K562 (cell line): ENCODE results near the gene UGP2. TPM values are rescaled to one million over a fixed set of nuclear protein-coding genes. Genes with fewer than 3 reads are reported as not detected.

Experiments
- ATAC-seq: fragments of 200-7000 bp; cut with Tn5 transposase; 3 replicates; pipeline ENCODE4 v1.9.1; 2020; ENCODE audit warnings: moderate library complexity
- BruUV-seq: library from RNA; stranded (reverse); fragments of 400-500 nt; replicated peaks from 2 replicates; lab custom pipeline; 2021; lab: Mats Ljungman, UMichigan
- CTCF ChIA-PET: fragments of 300-600 bp; formaldehyde crosslinking; extraction: SDS; loops from one replicate; lab custom pipeline; 2021; ENCODE audit warnings: low intra/inter-chr PET ratio; lab: Yijun Ruan, JAX
- POLR2A ChIA-PET: fragments of 300-600, 350-650 bp; sonication (Branson Sonifier 250); formaldehyde crosslinking; extraction: SDS; loops from one replicate; lab custom pipeline; 2021; ENCODE audit warnings: antibody characterized with exemption, inconsistent platforms; lab: Yijun Ruan, JAX
- DNase-seq, 4 experiments: peaks; one replicate each; pipeline versions ENCODE4 v3.0.0 to v3.0.0-alpha.2; 2011 to 2018; ENCODE audit warnings: low spot score in 3 of 4, mixed read lengths in 3 of 4; ENCODE audit errors: extremely low read depth in 1 of 4
- FAIRE-seq: peaks from 2 replicates; lab custom pipeline; 2011; peaks lifted over from hg19 to GRCh38; lab: Jason Lieb, UNC
- H2AFZ ChIP-seq: 2 replicates; pipeline ENCODE4 v1.6.0; 2011; ENCODE audit warnings: low read depth, low read length, control low read depth, inconsistent platforms
- H3K27ac ChIP-seq: fragments of 200-600 bp; 3 replicates; pipeline ENCODE4 v1.8.0; 2011; ENCODE audit warnings: low read depth, mild to moderate bottlenecking, control low read depth, inconsistent platforms, low read length, moderate library complexity, mixed read lengths; ENCODE audit errors: extremely low read depth
- H3K27me3 ChIP-seq, 2 experiments: fragments of 300-600 bp in 1 of 2; 2 replicates in 1 of 2; 3 replicates in 1 of 2; pipeline versions ENCODE4 v1.6.0 to v1.8.0; 2011; ENCODE audit warnings: inconsistent platforms in 2 of 2, low read length in 2 of 2, mild to moderate bottlenecking in 1 of 2, mixed read lengths in 1 of 2, moderate library complexity in 1 of 2; ENCODE audit not compliant: control insufficient read depth in 2 of 2, insufficient read depth in 2 of 2
- H3K36me3 ChIP-seq: fragments of 300-600 bp; 3 replicates; pipeline ENCODE4 v1.8.0; 2011; ENCODE audit warnings: mild to moderate bottlenecking, low read length, inconsistent platforms; ENCODE audit not compliant: control insufficient read depth, insufficient read depth
- H3K4me1 ChIP-seq, 2 experiments: fragments of 200-600 bp in 1 of 2; replicated peaks in 1 of 2; 2 replicates in 1 of 2; 3 replicates in 1 of 2; pipeline versions ENCODE4 v1.5.1 to v1.8.0; 2011; ENCODE audit warnings: inconsistent platforms in 2 of 2, low read length in 2 of 2, mild to moderate bottlenecking in 1 of 2, mixed read lengths in 1 of 2, moderate library complexity in 1 of 2; ENCODE audit not compliant: control insufficient read depth in 2 of 2, insufficient read depth in 2 of 2
- H3K4me2 ChIP-seq: 2 replicates; pipeline ENCODE4 v1.6.1; 2011; ENCODE audit warnings: low read length, control low read depth, inconsistent platforms, mixed read lengths; ENCODE audit not compliant: insufficient read depth
- H3K4me3 ChIP-seq: fragments of 200-600 bp; sonication (generic), shearing (Covaris generic); 2 replicates; pipeline ENCODE4 v1.5.1; 2016; ENCODE audit warnings: control low read depth, inconsistent platforms
- H3K79me2 ChIP-seq: fragments of 200-600 bp; 3 replicates; pipeline ENCODE4 v1.8.0; 2011; ENCODE audit warnings: low read length, inconsistent platforms; ENCODE audit not compliant: control insufficient read depth, insufficient read depth
- H3K9ac ChIP-seq, 2 experiments: 2 replicates each; pipeline versions ENCODE4 v1.6.0 to v1.6.1; 2011; ENCODE audit warnings: low read depth in 2 of 2, low read length in 2 of 2, control low read depth in 1 of 2, inconsistent platforms in 1 of 2, mild to moderate bottlenecking in 1 of 2, mixed read lengths in 1 of 2; ENCODE audit not compliant: insufficient read depth in 1 of 2
- H3K9me1 ChIP-seq: one replicate; pipeline ENCODE4 v1.6.0; 2011; ENCODE audit warnings: inconsistent platforms, mild to moderate bottlenecking, low read length, moderate library complexity; ENCODE audit not compliant: control insufficient read depth, insufficient read depth
- H3K9me3 ChIP-seq: replicated peaks from 2 replicates; pipeline ENCODE4 v1.5.1; 2011; ENCODE audit warnings: low read depth, low read length, inconsistent platforms; ENCODE audit not compliant: control insufficient read depth, insufficient read depth
- H4K20me1 ChIP-seq: replicated peaks from 2 replicates; pipeline ENCODE4 v1.6.1; 2011; ENCODE audit warnings: low read length, inconsistent platforms, mixed read lengths; ENCODE audit not compliant: control insufficient read depth, insufficient read depth
- BRD4 ChIP-seq: fragments of 200-600 bp; sonication (generic); IDR thresholded peaks from 2 replicates; pipeline ENCODE4 v1.6.1; 2017; ENCODE audit warnings: inconsistent platforms
- HNRNPUL1 ChIP-seq: fragments of 200-400 bp; formaldehyde crosslinking; IDR thresholded peaks from 2 replicates; pipeline ENCODE4 v1.6.1; 2017; ENCODE audit warnings: low read length
- JUND ChIP-seq, 2 experiments: IDR thresholded peaks; 2 replicates in 1 of 2; 3 replicates in 1 of 2; pipeline ENCODE4 v1.6.1; 2011; ENCODE audit warnings: borderline replicate concordance in 2 of 2, low read depth in 2 of 2, low read length in 2 of 2, improper control_type of control experiment in 1 of 2, missing biosample characterization in 1 of 2, missing genetic modification characterization in 1 of 2, missing genetic modification reagents in 1 of 2
- RBM22 ChIP-seq: fragments of 200-400 bp; formaldehyde crosslinking; IDR thresholded peaks from 2 replicates; pipeline ENCODE4 v1.6.1; 2018; ENCODE audit warnings: low read length, low read depth; ENCODE audit not compliant: poor library complexity, severe bottlenecking
- WGBS: fragments of 100-300 bp; shearing (Covaris generic); methylation state at CpG from one replicate; pipeline ENCODE4 v1.1.6; 2016; ENCODE audit warnings: low coverage, mixed read lengths; ENCODE audit not compliant: insufficient coverage; ENCODE audit errors: missing lambda C conversion rate; 5-methylcytosine and 5-hydroxymethylcytosine counted together
- in situ Hi-C: fragments of 300-500 bp; cut with MboI; formaldehyde crosslinking; loops from 4 replicates; pipeline ENCODE4 v1.15.0; 2018; ENCODE audit warnings: inconsistent platforms, mixed read lengths
- intact Hi-C: fragments of 100-400 bp; cut with micrococcal nuclease; formaldehyde crosslinking; loops from 2 replicates; pipeline ENCODE4 v1.14.2; 2022
- polyA plus RNA-seq, 8 experiments: library from polyadenylated mRNA; depleted of rRNA in 4 of 8; stranded (reverse) in 5 of 8; unstranded in 3 of 8; fragments of >200 nt; fragmentation: Nextera tagmentation in 2 of 8; fragmentation: Illumina TruSeq in 1 of 8; extraction: Ambion mirVana in 2 of 8; extraction: Trizol in 1 of 8; gene quantifications; 2 replicates each; pipeline versions ENCODE4 v1.2.1 to v1.2.3, GENCODE V29; 2011 to 2014; ENCODE audit warnings: inconsistent platforms in 1 of 8, missing spikeins in 1 of 8
- total RNA-seq, 7 experiments: library from RNA; depleted of rRNA in 6 of 7; stranded (reverse); fragments of >200 nt in 6 of 7; fragmentation: Illumina TruSeq in 2 of 7; extraction: Trizol in 2 of 7; gene quantifications; 2 replicates each; pipeline versions ENCODE4 v1.2.1 to v1.2.3, GENCODE V29; 2011 to 2021; ENCODE audit warnings: low replicate concordance in 1 of 7
- TF ChIP-seq, protein P1 (sequence below): fragments of 250-450 bp; sonication (Bioruptor Pico); IDR thresholded peaks from 2 replicates; pipeline ENCODE4 v1.4.0; 2020
- TF ChIP-seq, protein P2 (sequence below): sonication (generic); formaldehyde crosslinking; IDR thresholded peaks from 2 replicates; pipeline ENCODE4 v1.8.1; 2023; ENCODE audit warnings: mild to moderate bottlenecking, missing genetic modification reagents

UGP2 gene
- total and polyA plus RNA-seq, 9 of the 15 experiments (the other 6 are each of a cell fraction or from before 2014, with no cell fraction given) = 25.2 to 69.3 (median 58.9) TPM

DNA sequence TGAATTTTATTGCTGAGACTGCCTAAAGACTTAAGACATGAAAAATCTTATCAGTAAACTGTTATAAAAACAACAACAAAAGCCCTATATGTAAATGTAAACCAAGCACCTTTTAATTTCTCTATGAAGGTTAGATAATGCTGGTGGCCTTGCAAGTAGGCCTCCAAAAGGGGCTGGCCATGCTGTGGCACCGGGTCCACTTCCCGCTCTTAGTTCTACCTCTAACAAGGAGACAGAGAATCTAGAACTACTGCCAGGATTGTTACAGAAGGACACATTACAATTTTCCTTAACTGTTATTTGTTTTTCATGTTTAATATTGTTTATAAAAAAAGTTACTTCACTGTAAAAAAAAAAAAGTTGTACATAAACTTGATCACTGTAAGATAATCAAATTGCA, 49.0 kb downstream of the UGP2 start:
- peaks cover 83% of the 10 kb centered on the region for H3K36me3 ChIP-seq
- no peaks in the 10 kb centered on the region for H3K9me1 ChIP-seq
- in situ Hi-C loops (no loop called here), intact Hi-C loops (no loop called here)
- FAIRE-seq (no peak), DNase-seq (no peak)
- no peak overlapping the region for H3K9ac ChIP-seq
- POLR2A ChIA-PET = interaction anchor here (1.1 kb wide), 2 partner anchors 12 to 15 kb away, joined by 3 read pairs; no protein-coding TSS in a partner anchor
- H3K4me2 ChIP-seq = no peak overlapping the region
- H3K79me2 ChIP-seq = no peaks in the 10 kb centered on the region
- H2AFZ ChIP-seq = no peak overlapping the region
- H3K4me3 ChIP-seq = no peak overlapping the region
- no peak for TF ChIP-seq BRD4
- TF ChIP-seq RBM22 = peak; percentile 13
- TF ChIP-seq, all 486 proteins: peak for 1
- 86% methylated on average over 2 of the region's 2 CpGs for whole genome bisulfite sequencing
- Histone ChIP-seq H3K27ac (no peak overlapping the region), H3K4me1 (no peaks in the 10 kb centered on the region), H4K20me1 (no peaks in the 10 kb centered on the region), H3K27me3 (no peaks in the 10 kb centered on the region), H3K9me3 (no peaks in the 10 kb centered on the region)
- BruUV-seq = no TSS peak
- CTCF ChIA-PET = no interaction called here
- ATAC-seq = no peak

DNA sequence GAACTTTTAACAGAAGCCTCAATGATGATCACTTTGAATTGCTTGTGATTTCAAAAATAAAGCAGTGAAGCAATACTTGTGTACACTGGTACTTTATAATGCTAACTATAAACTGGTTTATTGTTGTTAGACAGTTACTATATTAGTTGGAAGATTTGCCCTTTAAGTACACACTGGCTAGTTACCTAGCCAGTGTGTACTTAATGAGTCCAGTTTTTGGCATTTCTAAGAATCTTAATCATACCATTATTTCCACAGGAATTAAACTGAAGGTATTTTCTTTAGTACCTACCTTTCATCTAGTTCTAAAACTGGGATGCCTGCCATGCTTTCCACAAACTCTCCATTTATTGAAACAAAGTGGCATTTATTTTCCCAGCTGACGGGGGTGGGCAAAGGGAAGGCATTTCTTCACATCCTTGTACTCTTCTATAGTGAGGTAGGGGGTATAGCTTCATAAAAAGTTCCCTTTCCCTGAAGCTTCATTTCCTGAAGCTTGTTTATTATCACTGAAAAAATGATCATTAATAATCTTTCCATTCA, 49.9 kb downstream of the UGP2 start:
- peaks cover 83% of the 10 kb centered on the region for H3K36me3 ChIP-seq
- CTCF ChIA-PET = no interaction called here
- no peak overlapping the region for H3K27ac ChIP-seq
- no peak for TF ChIP-seq HNRNPUL1
- TF ChIP-seq JUND (IDR thresholded peaks at IDR 0.05; ENCODE audit: borderline replicate concordance, low read depth, low read length) = no peak
- TF ChIP-seq JUND (tag; IDR thresholded peaks at IDR 0.05; ENCODE audit: borderline replicate concordance, low read depth, low read length) = no peak
- no peak for TF ChIP-seq BRD4
- TF ChIP-seq, protein P1, sequence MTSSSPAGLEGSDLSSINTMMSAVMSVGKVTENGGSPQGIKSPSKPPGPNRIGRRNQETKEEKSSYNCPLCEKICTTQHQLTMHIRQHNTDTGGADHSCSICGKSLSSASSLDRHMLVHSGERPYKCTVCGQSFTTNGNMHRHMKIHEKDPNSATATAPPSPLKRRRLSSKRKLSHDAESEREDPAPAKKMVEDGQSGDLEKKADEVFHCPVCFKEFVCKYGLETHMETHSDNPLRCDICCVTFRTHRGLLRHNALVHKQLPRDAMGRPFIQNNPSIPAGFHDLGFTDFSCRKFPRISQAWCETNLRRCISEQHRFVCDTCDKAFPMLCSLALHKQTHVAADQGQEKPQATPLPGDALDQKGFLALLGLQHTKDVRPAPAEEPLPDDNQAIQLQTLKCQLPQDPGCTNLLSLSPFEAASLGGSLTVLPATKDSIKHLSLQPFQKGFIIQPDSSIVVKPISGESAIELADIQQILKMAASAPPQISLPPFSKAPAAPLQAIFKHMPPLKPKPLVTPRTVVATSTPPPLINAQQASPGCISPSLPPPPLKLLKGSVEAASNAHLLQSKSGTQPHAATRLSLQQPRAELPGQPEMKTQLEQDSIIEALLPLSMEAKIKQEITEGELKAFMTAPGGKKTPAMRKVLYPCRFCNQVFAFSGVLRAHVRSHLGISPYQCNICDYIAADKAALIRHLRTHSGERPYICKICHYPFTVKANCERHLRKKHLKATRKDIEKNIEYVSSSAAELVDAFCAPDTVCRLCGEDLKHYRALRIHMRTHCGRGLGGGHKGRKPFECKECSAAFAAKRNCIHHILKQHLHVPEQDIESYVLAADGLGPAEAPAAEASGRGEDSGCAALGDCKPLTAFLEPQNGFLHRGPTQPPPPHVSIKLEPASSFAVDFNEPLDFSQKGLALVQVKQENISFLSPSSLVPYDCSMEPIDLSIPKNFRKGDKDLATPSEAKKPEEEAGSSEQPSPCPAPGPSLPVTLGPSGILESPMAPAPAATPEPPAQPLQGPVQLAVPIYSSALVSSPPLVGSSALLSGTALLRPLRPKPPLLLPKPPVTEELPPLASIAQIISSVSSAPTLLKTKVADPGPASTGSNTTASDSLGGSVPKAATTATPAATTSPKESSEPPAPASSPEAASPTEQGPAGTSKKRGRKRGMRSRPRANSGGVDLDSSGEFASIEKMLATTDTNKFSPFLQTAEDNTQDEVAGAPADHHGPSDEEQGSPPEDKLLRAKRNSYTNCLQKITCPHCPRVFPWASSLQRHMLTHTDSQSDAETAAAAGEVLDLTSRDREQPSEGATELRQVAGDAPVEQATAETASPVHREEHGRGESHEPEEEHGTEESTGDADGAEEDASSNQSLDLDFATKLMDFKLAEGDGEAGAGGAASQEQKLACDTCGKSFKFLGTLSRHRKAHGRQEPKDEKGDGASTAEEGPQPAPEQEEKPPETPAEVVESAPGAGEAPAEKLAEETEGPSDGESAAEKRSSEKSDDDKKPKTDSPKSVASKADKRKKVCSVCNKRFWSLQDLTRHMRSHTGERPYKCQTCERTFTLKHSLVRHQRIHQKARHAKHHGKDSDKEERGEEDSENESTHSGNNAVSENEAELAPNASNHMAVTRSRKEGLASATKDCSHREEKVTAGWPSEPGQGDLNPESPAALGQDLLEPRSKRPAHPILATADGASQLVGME (CRISPR knock-in tag) = no peak
- TF ChIP-seq, protein P2, sequence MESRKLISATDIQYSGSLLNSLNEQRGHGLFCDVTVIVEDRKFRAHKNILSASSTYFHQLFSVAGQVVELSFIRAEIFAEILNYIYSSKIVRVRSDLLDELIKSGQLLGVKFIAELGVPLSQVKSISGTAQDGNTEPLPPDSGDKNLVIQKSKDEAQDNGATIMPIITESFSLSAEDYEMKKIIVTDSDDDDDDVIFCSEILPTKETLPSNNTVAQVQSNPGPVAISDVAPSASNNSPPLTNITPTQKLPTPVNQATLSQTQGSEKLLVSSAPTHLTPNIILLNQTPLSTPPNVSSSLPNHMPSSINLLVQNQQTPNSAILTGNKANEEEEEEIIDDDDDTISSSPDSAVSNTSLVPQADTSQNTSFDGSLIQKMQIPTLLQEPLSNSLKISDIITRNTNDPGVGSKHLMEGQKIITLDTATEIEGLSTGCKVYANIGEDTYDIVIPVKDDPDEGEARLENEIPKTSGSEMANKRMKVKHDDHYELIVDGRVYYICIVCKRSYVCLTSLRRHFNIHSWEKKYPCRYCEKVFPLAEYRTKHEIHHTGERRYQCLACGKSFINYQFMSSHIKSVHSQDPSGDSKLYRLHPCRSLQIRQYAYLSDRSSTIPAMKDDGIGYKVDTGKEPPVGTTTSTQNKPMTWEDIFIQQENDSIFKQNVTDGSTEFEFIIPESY (CRISPR knock-in tag) = no peak

More for the DNA sequence above, 49.9 kb downstream of the UGP2 start:
- Histone ChIP-seq H3K4me2 (no peak overlapping the region), H3K9ac (no peak overlapping the region), H3K4me3 (no peak overlapping the region), H3K79me2 (no peaks in the 10 kb centered on the region), H3K9me3 (no peaks in the 10 kb centered on the region), H3K9me1 (no peaks in the 10 kb centered on the region), H3K27me3 (no peaks in the 10 kb centered on the region), H4K20me1 (no peaks in the 10 kb centered on the region), H3K4me1 (no peaks in the 10 kb centered on the region), H2AFZ (no peak overlapping the region)
- WGBS = 100% methylated on average over 1 of the region's 1 CpG
- FAIRE-seq (no peak), ATAC-seq (no peak), DNase-seq (no peak)
- in situ Hi-C loops (no loop called here), intact Hi-C loops (no loop called here)
- POLR2A ChIA-PET = no interaction called here
- BruUV-seq = no TSS peak
